Esophagus muscularis mucosa (tissue), 3 donors: ENCODE data around the gene DUSP12.

ENCODE experiments used
- CTCF ChIP-seq, 3 experiments: fragments of 200-600 bp in 2 of 3; fragments of 450-650 bp in 1 of 3; sonication (generic) in 2 of 3; IDR thresholded peaks; one replicate each; pipeline ENCODE4 v1.5.1; 2017 to 2019; ENCODE audit warnings: antibody characterized with exemption in 3 of 3, mild to moderate bottlenecking in 2 of 3, moderate library complexity in 1 of 3
- EP300 ChIP-seq: sonication (generic); formaldehyde crosslinking; IDR thresholded peaks from one replicate; pipeline ENCODE4 v1.6.1; 2017; ENCODE audit warnings: antibody characterized with exemption

DNA sequence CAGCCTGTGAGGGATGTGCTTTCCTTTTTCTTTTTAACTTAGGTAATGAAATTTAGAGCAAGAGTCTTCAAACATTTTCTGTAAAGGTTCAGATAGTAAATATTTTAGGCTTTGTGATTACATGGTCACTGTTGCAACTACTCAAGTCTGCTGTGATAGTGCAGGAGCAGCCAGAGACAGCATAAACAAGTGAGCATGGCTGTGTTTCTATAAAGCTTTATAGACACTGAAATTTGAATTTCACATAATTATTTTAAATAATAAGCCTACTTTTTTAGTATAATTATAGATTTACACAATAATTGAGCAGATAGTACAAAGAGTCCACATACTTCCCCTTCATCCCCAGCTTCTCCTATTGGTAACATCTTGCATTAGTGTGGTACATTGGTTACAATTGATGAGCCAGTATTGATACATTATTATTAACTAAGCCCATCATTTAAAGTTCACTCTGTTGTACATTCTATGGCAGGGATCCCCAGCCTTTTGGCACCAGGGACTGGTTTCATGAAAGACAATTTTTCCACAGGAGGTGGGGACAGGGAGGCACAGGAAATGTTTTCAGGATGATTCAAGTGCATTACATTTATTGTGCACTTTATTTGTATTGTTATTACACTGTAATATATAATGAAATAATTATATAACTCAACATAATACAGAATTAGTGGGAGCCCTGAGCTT, 19.5 kb downstream of the DUSP12 start:
- TF ChIP-seq CTCF (IDR thresholded peaks at IDR 0.05), result no peak
- TF ChIP-seq EP300, result no peak
